H9 (cell line): ENCODE measurements around the gene ZFR2. TPM values are rescaled to one million over a fixed set of nuclear protein-coding genes. Genes with fewer than 3 reads are reported as not detected.
A peak's percentile ranks its signal among the peaks of the same experiment; 100 is the strongest.

Experiments used
- DNase-seq: peaks from one replicate; pipeline ENCODE4 v3.0.0-alpha.2; 2017
- H2AFZ ChIP-seq: one replicate; pipeline ENCODE4 v1.6.1; 2013; ENCODE audit warnings: mild to moderate bottlenecking, low read length, control low read depth, moderate library complexity
- H2AK5ac ChIP-seq: 2 replicates; pipeline ENCODE4 v1.6.1; 2013; ENCODE audit warnings: low read length, control low read depth, mixed read lengths; ENCODE audit not compliant: insufficient read length
- H2BK120ac ChIP-seq: one replicate; pipeline ENCODE4 v1.6.1; 2013; ENCODE audit warnings: low read depth, mild to moderate bottlenecking, low read length, control low read depth, inconsistent platforms; ENCODE audit not compliant: poor library complexity, severe bottlenecking
- H2BK12ac ChIP-seq: 2 replicates; pipeline ENCODE4 v1.6.1; 2013; ENCODE audit warnings: low read length, control low read depth, mixed read lengths, low read depth; ENCODE audit not compliant: insufficient read length
- H2BK15ac ChIP-seq: 2 replicates; pipeline ENCODE4 v1.6.1; 2013; ENCODE audit warnings: low read depth, low read length, control low read depth
- H2BK20ac ChIP-seq: one replicate; pipeline ENCODE4 v1.6.1; 2013; ENCODE audit warnings: low read depth, mild to moderate bottlenecking, low read length, control low read depth, inconsistent platforms; ENCODE audit not compliant: poor library complexity, severe bottlenecking
- H2BK5ac ChIP-seq: 2 replicates; pipeline ENCODE4 v1.6.1; 2013; ENCODE audit warnings: low read length, control low read depth, mixed read lengths; ENCODE audit not compliant: insufficient read length
- H3K14ac ChIP-seq: 2 replicates; pipeline ENCODE4 v1.6.1; 2013; ENCODE audit warnings: low read length, control low read depth; ENCODE audit not compliant: insufficient read depth
- H3K18ac ChIP-seq: 2 replicates; pipeline ENCODE4 v1.6.1; 2013; ENCODE audit warnings: low read depth, mild to moderate bottlenecking, mixed read lengths, low read length, control low read depth; ENCODE audit not compliant: insufficient read length
- H3K23ac ChIP-seq: 2 replicates; pipeline ENCODE4 v1.6.1; 2013; ENCODE audit warnings: low read length, control low read depth, mixed read lengths, low read depth; ENCODE audit not compliant: insufficient read length
- H3K23me2 ChIP-seq: 2 replicates; pipeline ENCODE4 v1.6.1; 2013; ENCODE audit warnings: low read depth, mild to moderate bottlenecking, mixed read lengths, low read length, control low read depth; ENCODE audit not compliant: insufficient read length, poor library complexity, severe bottlenecking
- H3K27ac ChIP-seq: 2 replicates; pipeline ENCODE4 v1.5.1; 2013; ENCODE audit warnings: low read length, control low read depth, mixed read lengths, low read depth; ENCODE audit not compliant: insufficient read length
- H3K27me3 ChIP-seq: 2 replicates; pipeline ENCODE4 v1.6.1; 2013; ENCODE audit warnings: low read length, control low read depth, inconsistent platforms; ENCODE audit not compliant: insufficient read depth
- H3K4ac ChIP-seq: 2 replicates; pipeline ENCODE4 v1.6.1; 2013; ENCODE audit warnings: low read depth, mild to moderate bottlenecking, control low read depth, inconsistent platforms, low read length, moderate library complexity
- H3K4me1 ChIP-seq: 2 replicates; pipeline ENCODE4 v1.6.1; 2013; ENCODE audit warnings: low read length, control low read depth, inconsistent platforms; ENCODE audit not compliant: insufficient read depth
- H3K4me2 ChIP-seq: 2 replicates; pipeline ENCODE4 v1.6.1; 2013; ENCODE audit warnings: low read length, control low read depth, mixed read lengths; ENCODE audit not compliant: insufficient read length, insufficient read depth
- H3K56ac ChIP-seq: 2 replicates; pipeline ENCODE4 v1.6.1; 2013; ENCODE audit warnings: low read depth, mild to moderate bottlenecking, mixed read lengths, low read length, control low read depth; ENCODE audit not compliant: insufficient read length
- H3K79me1 ChIP-seq: 2 replicates; pipeline ENCODE4 v1.6.1; 2013; ENCODE audit warnings: low read depth, mild to moderate bottlenecking, moderate library complexity, low read length, control low read depth, inconsistent platforms; ENCODE audit not compliant: insufficient read depth, poor library complexity, severe bottlenecking
- H3K79me2 ChIP-seq: 2 replicates; pipeline ENCODE4 v1.6.1; 2013; ENCODE audit warnings: low read length, control low read depth, inconsistent platforms; ENCODE audit not compliant: insufficient read depth
- H3K9ac ChIP-seq: 2 replicates; pipeline ENCODE4 v1.6.1; 2013; ENCODE audit warnings: low read length, control low read depth, mixed read lengths; ENCODE audit not compliant: insufficient read length; ENCODE audit errors: extremely low read depth
- H3K9me3 ChIP-seq: one replicate; pipeline ENCODE4 v1.6.1; 2013; ENCODE audit warnings: low read depth, low read length, inconsistent platforms; ENCODE audit not compliant: control insufficient read depth
- H3T11ph ChIP-seq: one replicate; pipeline ENCODE4 v1.6.1; 2013; ENCODE audit warnings: mild to moderate bottlenecking, low read length, control low read depth, inconsistent platforms
- H4K20me1 ChIP-seq: one replicate; pipeline ENCODE4 v1.6.1; 2013; ENCODE audit not compliant: control insufficient read depth, insufficient read length, insufficient read depth
- H4K5ac ChIP-seq: 2 replicates; pipeline ENCODE4 v1.6.1; 2013; ENCODE audit warnings: low read depth, mild to moderate bottlenecking, mixed read lengths, low read length, control low read depth; ENCODE audit not compliant: insufficient read length
- H4K8ac ChIP-seq: replicated peaks from 2 replicates; pipeline ENCODE4 v1.6.1; 2013; ENCODE audit warnings: low read length, control low read depth, mixed read lengths, low read depth; ENCODE audit not compliant: insufficient read length
- H4K91ac ChIP-seq: 2 replicates; pipeline ENCODE4 v1.6.1; 2013; ENCODE audit warnings: low read depth, mild to moderate bottlenecking, moderate library complexity, mixed read lengths, low read length, control low read depth; ENCODE audit not compliant: insufficient read length
- H3K27ac Mint-ChIP-seq, 3 experiments: 2 replicates in 2 of 3; 3 replicates in 1 of 3; pipeline ENCODE4 v1.8.0; 2020 to 2021; ENCODE audit warnings: mixed read lengths in 3 of 3, mild to moderate bottlenecking in 1 of 3, moderate library complexity in 1 of 3
- H3K27me3 Mint-ChIP-seq: 2 replicates; pipeline ENCODE4 v1.8.0; 2021; ENCODE audit warnings: low read depth, mild to moderate bottlenecking, moderate library complexity, mixed read lengths
- H3K36me3 Mint-ChIP-seq, 3 experiments: 2 replicates in 2 of 3; 3 replicates in 1 of 3; pipeline ENCODE4 v1.8.0; 2020 to 2021; ENCODE audit warnings: low read depth in 3 of 3, mixed read lengths in 3 of 3; ENCODE audit not compliant: insufficient read depth in 1 of 3
- H3K4me1 Mint-ChIP-seq, 2 experiments: 2 replicates each; pipeline ENCODE4 v1.8.0; 2020; ENCODE audit warnings: mixed read lengths in 2 of 2
- H3K4me3 Mint-ChIP-seq, 2 experiments: 2 replicates in 1 of 2; 3 replicates in 1 of 2; pipeline ENCODE4 v1.8.0; 2020 to 2021; ENCODE audit warnings: mild to moderate bottlenecking in 2 of 2, mixed read lengths in 2 of 2, moderate library complexity in 1 of 2
- H3K9me3 Mint-ChIP-seq, 2 experiments: 2 replicates in 1 of 2; 3 replicates in 1 of 2; pipeline ENCODE4 v1.8.0; 2020; ENCODE audit warnings: mild to moderate bottlenecking in 2 of 2, mixed read lengths in 2 of 2, moderate library complexity in 1 of 2
- CTCF ChIP-seq: fragments of 200-600 bp; sonication (generic); conservative IDR thresholded peaks from 3 replicates; pipeline ENCODE4 v1.8.0; 2021; ENCODE audit warnings: antibody characterized with exemption, mild to moderate bottlenecking
- WGBS: extraction: QIAGEN DNeasy Blood & Tissue Kit; methylation state at CpG from one replicate; pipeline ENCODE4 v1.1.7; 2013; ENCODE audit warnings: missing lambda C conversion rate, low lambda C conversion rate, mixed read lengths; ENCODE audit not compliant: insufficient read length; ENCODE audit errors: extremely low coverage; 5-methylcytosine and 5-hydroxymethylcytosine counted together
- total RNA-seq: library from RNA; stranded (reverse); gene quantifications from 2 replicates; pipeline ENCODE4 v1.2.1, GENCODE V29; 2021

The ZFR2 gene
- total RNA-seq, 1 experiment from 2014 or later = 18.3 TPM

- no peak overlapping the region for H2BK15ac ChIP-seq
- peak overlapping the region; percentile 72 to 92 for H3K4me3 Mint-ChIP-seq
- no peaks in the 10 kb centered on the region for H3K79me1 ChIP-seq
- H2BK12ac ChIP-seq = no peak overlapping the region
- no peak overlapping the region for H3K56ac ChIP-seq
- peaks cover 6% of the 10 kb centered on the region for H3K23me2 ChIP-seq
- TF ChIP-seq CTCF = no peak
- no peak overlapping the region for H4K5ac ChIP-seq
- no peaks in the 10 kb centered on the region for H3K4me1 ChIP-seq
- peaks cover 13 to 14% of the 10 kb centered on the region in 2 experiments for H3K4me1 Mint-ChIP-seq
- H3K36me3 Mint-ChIP-seq = peaks cover 0 to 6% (median 5%) of the 10 kb centered on the region in 3 experiments; a peak in 3 of 7 replicates
- H2BK120ac ChIP-seq = no peak overlapping the region
- no peaks in the 10 kb centered on the region for H3K9me3 Mint-ChIP-seq
- H3K27me3 Mint-ChIP-seq = peaks cover 39% of the 10 kb centered on the region
- no peaks in the 10 kb centered on the region for H3K9me3 ChIP-seq
- H2AFZ ChIP-seq = no peak overlapping the region
- no CpG with 5 or more reads among the region's 31 CpGs for WGBS
- H3K27ac Mint-ChIP-seq = peak overlapping the region in 1 of 3 experiments; percentile 59; a peak in 2 of 7 replicates
- DNase-seq = peak; percentile 59
- H3K4me2 ChIP-seq = peak overlapping the region; percentile 93
- H4K8ac ChIP-seq = no peak overlapping the region
- H3K79me2 ChIP-seq = no peaks in the 10 kb centered on the region
- no peak overlapping the region for H3K23ac ChIP-seq
- no peak overlapping the region for H3K4ac ChIP-seq
- H3K27ac ChIP-seq = no peak overlapping the region
- H3T11ph ChIP-seq = no peak overlapping the region
- H2BK5ac ChIP-seq = no peak overlapping the region
- H4K20me1 ChIP-seq = no peaks in the 10 kb centered on the region
- peak overlapping the region; percentile 3 for H3K9ac ChIP-seq
- H4K91ac ChIP-seq = no peak overlapping the region
- no peak overlapping the region for H2AK5ac ChIP-seq
- no peak overlapping the region for H2BK20ac ChIP-seq
- H3K27me3 ChIP-seq = no peaks in the 10 kb centered on the region
- H3K18ac ChIP-seq = peak overlapping the region; percentile 2
- no peak overlapping the region for H3K14ac ChIP-seq
Measured at GRCh38 chr19:3881272-3882040, 12.6 kb upstream of the ZFR2 start.
